Tibial nerve (tissue), 4 donors: ENCODE results near the gene ERICH3.

Experiments used
- EP300 ChIP-seq, 2 donors: sonication (generic); formaldehyde crosslinking; IDR thresholded peaks; one replicate each; pipeline ENCODE4 v1.6.1; 2017; ENCODE audit warnings: antibody characterized with exemption in 2 of 2, mild to moderate bottlenecking in 1 of 2
- POLR2A ChIP-seq, 2 donors: fragments of 450-650 bp; IDR thresholded peaks; one replicate each; pipeline ENCODE4 v1.6.1; 2017; ENCODE audit warnings: antibody characterized with exemption in 2 of 2, mild to moderate bottlenecking in 2 of 2, moderate library complexity in 2 of 2
- TF ChIP-seq, protein P1 (sequence below), 5 experiments: fragments of 200-600 bp in 3 of 5; fragments of 450-650 bp in 2 of 5; sonication (generic) in 3 of 5; IDR thresholded peaks; one replicate each; pipeline ENCODE4 v1.5.1; 2016 to 2019; ENCODE audit warnings: antibody characterized with exemption in 5 of 5, mild to moderate bottlenecking in 3 of 5, moderate library complexity in 2 of 5

GRCh38 chr1:74578101-74578500 lies 95.5 kb downstream of the ERICH3 start:
- TF ChIP-seq, protein P1, sequence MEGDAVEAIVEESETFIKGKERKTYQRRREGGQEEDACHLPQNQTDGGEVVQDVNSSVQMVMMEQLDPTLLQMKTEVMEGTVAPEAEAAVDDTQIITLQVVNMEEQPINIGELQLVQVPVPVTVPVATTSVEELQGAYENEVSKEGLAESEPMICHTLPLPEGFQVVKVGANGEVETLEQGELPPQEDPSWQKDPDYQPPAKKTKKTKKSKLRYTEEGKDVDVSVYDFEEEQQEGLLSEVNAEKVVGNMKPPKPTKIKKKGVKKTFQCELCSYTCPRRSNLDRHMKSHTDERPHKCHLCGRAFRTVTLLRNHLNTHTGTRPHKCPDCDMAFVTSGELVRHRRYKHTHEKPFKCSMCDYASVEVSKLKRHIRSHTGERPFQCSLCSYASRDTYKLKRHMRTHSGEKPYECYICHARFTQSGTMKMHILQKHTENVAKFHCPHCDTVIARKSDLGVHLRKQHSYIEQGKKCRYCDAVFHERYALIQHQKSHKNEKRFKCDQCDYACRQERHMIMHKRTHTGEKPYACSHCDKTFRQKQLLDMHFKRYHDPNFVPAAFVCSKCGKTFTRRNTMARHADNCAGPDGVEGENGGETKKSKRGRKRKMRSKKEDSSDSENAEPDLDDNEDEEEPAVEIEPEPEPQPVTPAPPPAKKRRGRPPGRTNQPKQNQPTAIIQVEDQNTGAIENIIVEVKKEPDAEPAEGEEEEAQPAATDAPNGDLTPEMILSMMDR (IDR thresholded peaks at IDR 0.05): no peak
- TF ChIP-seq POLR2A (IDR thresholded peaks at IDR 0.05) (no peak), EP300 (IDR thresholded peaks at IDR 0.05) (no peak)
